Karpas-422 (cell line): ENCODE results near the gene OR5W2. TPM values are rescaled to one million over a fixed set of nuclear protein-coding genes. Genes with fewer than 3 reads are reported as not detected.
"Not testable (repeated sequence)": the region's sequence is repeated elsewhere in the genome, so short reads cannot be mapped to it uniquely, and the experiment has no call there.

Experiments used
- DNase-seq: peaks from one replicate; pipeline ENCODE4 v3.0.0-alpha.2; 2015
- H2AFZ ChIP-seq: fragments of 200-600 bp; sonication (generic); 2 replicates; pipeline ENCODE4 v1.6.1; 2014; ENCODE audit warnings: antibody characterized with exemption, low read length, mixed read lengths
- H3K27ac ChIP-seq: fragments of 200-600 bp; sonication (generic); 2 replicates; pipeline ENCODE4 v1.5.1; 2014; ENCODE audit warnings: mild to moderate bottlenecking, low read length, moderate library complexity
- H3K27me3 ChIP-seq: fragments of 200-600 bp; sonication (generic); 2 replicates; pipeline ENCODE4 v1.6.1; 2014; ENCODE audit warnings: low read length, mixed read lengths
- H3K36me3 ChIP-seq: fragments of 200-600 bp; sonication (generic); 2 replicates; pipeline ENCODE4 v1.6.1; 2014; ENCODE audit warnings: low read length, mixed read lengths; ENCODE audit not compliant: insufficient read depth
- H3K4me1 ChIP-seq: fragments of 200-600 bp; sonication (generic); 2 replicates; pipeline ENCODE4 v1.6.1; 2014; ENCODE audit warnings: mild to moderate bottlenecking, low read length, mixed read lengths
- H3K4me2 ChIP-seq: fragments of 200-600 bp; sonication (generic); 2 replicates; pipeline ENCODE4 v1.6.1; 2014; ENCODE audit warnings: low read length, low read depth, mild to moderate bottlenecking; ENCODE audit not compliant: poor library complexity, severe bottlenecking
- H3K4me3 ChIP-seq: fragments of 200-600 bp; sonication (generic); 2 replicates; pipeline ENCODE4 v1.5.1; 2014; ENCODE audit warnings: mild to moderate bottlenecking, antibody characterized with exemption, low read length, mixed read lengths
- H3K79me2 ChIP-seq: fragments of 200-600 bp; sonication (generic); 2 replicates; pipeline ENCODE4 v1.6.1; 2014; ENCODE audit warnings: mild to moderate bottlenecking, low read length, mixed read lengths
- H3K9ac ChIP-seq: fragments of 200-600 bp; sonication (generic); 2 replicates; pipeline ENCODE4 v1.6.0; 2014; ENCODE audit warnings: low read length
- H3K9me2 ChIP-seq: fragments of 200-600 bp; sonication (generic), shearing (Covaris generic); replicated peaks from 2 replicates; pipeline ENCODE4 v1.6.0; 2014; ENCODE audit warnings: mild to moderate bottlenecking, low read length, moderate library complexity; ENCODE audit not compliant: insufficient read depth
- H3K9me3 ChIP-seq: fragments of 300-700, 200-600 bp; sonication (generic); 2 replicates; pipeline ENCODE4 v1.6.1; 2014; ENCODE audit warnings: low read length, mixed read lengths
- H4K20me1 ChIP-seq: fragments of 200-600 bp; sonication (generic); 2 replicates; pipeline ENCODE4 v1.6.1; 2014; ENCODE audit warnings: mild to moderate bottlenecking, antibody characterized with exemption, low read length, low read depth; ENCODE audit not compliant: insufficient read depth
- small RNA-seq: library from RNA; depleted of rRNA; stranded (forward); fragments of <200 nt; gene quantifications from one replicate; pipeline ENCODE3, GENCODE V24; 2014
- total RNA-seq: library from RNA; depleted of rRNA; stranded (reverse); fragments of >200 nt; shearing (Covaris generic); gene quantifications from 2 replicates; pipeline ENCODE4 v1.2.3, GENCODE V29; 2014; ENCODE audit warnings: low replicate concordance; rRNA removed

Gene OR5W2
- total RNA-seq, 1 experiment from 2014 or later, result not detected

DNA sequence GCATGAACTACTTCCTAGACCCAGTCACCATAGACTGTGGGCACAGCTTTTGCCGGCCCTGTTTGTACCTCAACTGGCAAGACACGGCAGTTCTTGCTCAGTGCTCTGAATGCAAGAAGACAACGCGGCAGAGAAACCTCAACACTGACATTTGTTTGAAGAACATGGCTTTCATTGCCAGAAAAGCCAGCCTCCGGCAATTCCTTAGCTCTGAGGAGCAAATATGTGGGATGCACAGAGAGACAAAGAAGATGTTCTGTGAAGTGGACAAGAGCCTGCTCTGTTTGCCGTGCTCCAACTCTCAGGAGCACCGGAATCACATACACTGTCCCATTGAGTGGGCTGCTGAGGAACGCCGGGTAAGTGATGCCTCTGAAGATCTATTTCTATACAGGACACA lies 28.9 kb downstream of the OR5W2 start:
- H3K9ac ChIP-seq, H3K4me3 ChIP-seq, H3K9me2 ChIP-seq, H3K79me2 ChIP-seq, DNase-seq, H3K4me2 ChIP-seq, H3K27me3 ChIP-seq, H3K36me3 ChIP-seq, H3K27ac ChIP-seq, H2AFZ ChIP-seq, H4K20me1 ChIP-seq, H3K4me1 ChIP-seq, H3K9me3 ChIP-seq: not testable (repeated sequence)

DNA sequence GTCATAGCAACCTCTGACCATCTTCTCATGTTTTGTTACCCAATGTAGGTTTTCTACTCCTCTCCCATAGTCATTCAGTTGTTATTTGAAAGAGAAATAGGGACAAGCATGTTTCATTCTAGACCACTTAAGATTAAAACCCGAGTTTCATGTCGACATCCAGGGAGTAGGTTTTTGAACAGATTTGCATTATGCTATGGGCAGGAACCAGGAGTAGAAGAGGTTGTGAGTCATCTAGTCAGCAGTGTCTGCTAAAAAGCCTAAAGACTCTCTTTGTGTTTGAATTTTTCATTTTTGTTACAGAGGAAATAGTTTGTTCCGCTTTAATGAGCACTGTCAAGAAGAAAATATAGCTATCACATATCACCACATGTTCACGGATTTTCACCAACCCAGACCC lies 29.4 kb downstream of the OR5W2 start:
- not testable (repeated sequence) for H4K20me1 ChIP-seq, H3K4me1 ChIP-seq, H3K27ac ChIP-seq, H3K27me3 ChIP-seq, H3K9me2 ChIP-seq, H3K4me3 ChIP-seq, H3K79me2 ChIP-seq, H3K4me2 ChIP-seq, H3K9me3 ChIP-seq, H2AFZ ChIP-seq, H3K9ac ChIP-seq, H3K36me3 ChIP-seq, DNase-seq

DNA sequence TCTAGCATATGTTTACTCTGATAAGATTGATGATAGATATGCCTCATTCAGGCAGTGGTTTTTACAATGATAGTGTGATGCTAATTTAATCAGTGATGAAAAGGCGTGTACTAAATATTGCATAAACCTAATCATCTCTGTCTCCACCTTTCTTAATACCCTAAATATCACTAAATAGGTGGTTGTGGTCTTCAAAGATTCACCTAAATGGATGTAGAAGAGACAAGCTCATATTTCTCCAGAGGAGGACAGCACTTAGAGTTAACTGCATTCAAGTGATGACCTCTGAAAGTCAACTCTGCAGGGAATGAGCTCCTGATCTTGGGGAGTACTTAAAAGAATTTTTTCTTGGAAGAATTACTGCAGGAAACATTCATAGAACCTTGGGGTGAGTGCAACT lies 31.4 kb downstream of the OR5W2 start, which contains the start of gene TRIM51:
TSS of gene TRIM51 (plus strand) at position 301 of the 400 bp plus-strand sequence. CDS start 2,132 bp downstream, outside the sequence.
- not testable (repeated sequence) for H3K9ac ChIP-seq, H2AFZ ChIP-seq, H3K36me3 ChIP-seq, H3K9me3 ChIP-seq, DNase-seq, H4K20me1 ChIP-seq, H3K4me1 ChIP-seq, H3K79me2 ChIP-seq, H3K4me2 ChIP-seq, H3K27me3 ChIP-seq, H3K9me2 ChIP-seq, H3K4me3 ChIP-seq, H3K27ac ChIP-seq

- H3K79me2 ChIP-seq, H4K20me1 ChIP-seq, H2AFZ ChIP-seq, H3K4me1 ChIP-seq, H3K27ac ChIP-seq, H3K9ac ChIP-seq, H3K27me3 ChIP-seq, H3K4me2 ChIP-seq, DNase-seq, H3K9me2 ChIP-seq, H3K9me3 ChIP-seq, H3K36me3 ChIP-seq, H3K4me3 ChIP-seq: not testable (repeated sequence)
Observed at GRCh38 chr11:55873146-55873545, 41.2 kb downstream of the OR5W2 start.

GRCh38 chr11:55872731-55873130 lies 41.7 kb downstream of the OR5W2 start:
- H3K4me1 ChIP-seq, H3K9me3 ChIP-seq, H3K4me3 ChIP-seq, H4K20me1 ChIP-seq, DNase-seq, H3K9me2 ChIP-seq, H3K79me2 ChIP-seq, H3K27ac ChIP-seq, H3K36me3 ChIP-seq, H3K9ac ChIP-seq, H3K27me3 ChIP-seq, H2AFZ ChIP-seq, H3K4me2 ChIP-seq: not testable (repeated sequence)

DNA sequence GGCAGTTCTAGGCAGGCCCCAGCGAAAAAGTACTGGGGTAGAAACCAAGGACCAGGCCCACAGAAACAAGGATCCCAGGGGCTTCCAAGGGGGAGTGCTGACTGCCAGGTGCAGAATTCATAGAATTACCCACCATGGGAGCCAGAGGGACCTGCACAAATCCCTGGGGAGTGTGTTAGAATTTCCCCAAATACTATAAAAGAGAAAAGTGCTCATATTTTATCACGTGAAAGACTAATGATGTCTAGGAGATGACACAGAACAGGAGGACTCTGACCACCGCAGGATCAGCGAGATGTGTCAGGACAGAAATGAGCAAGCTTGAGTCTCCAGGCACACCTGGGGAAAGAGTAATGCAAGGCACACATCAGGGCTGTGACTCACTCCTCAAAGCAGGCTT lies 47.0 kb downstream of the OR5W2 start:
- H3K36me3 ChIP-seq, H3K9ac ChIP-seq, H3K4me3 ChIP-seq, H3K4me1 ChIP-seq, H3K27ac ChIP-seq, H4K20me1 ChIP-seq, H2AFZ ChIP-seq, H3K4me2 ChIP-seq, H3K9me3 ChIP-seq, H3K27me3 ChIP-seq, H3K9me2 ChIP-seq, H3K79me2 ChIP-seq, DNase-seq: not testable (repeated sequence)

Small RNA genes within 50 kb of the gene (small RNA-seq; reads per million reads assigned to genes)
- not detected for gene AC036111.3

Other genes with a start within 250 kb of the OR5W2 start
- gene OR5D13, start 141.1 kb downstream of the OR5W2 start, total RNA-seq, result not detected in 2 replicates
- gene OR5D14, start 119.0 kb downstream of the OR5W2 start, total RNA-seq, result not detected in 2 replicates
- gene OR5L1, start 103.2 kb downstream of the OR5W2 start, total RNA-seq, result not detected in 2 replicates
- gene OR5D18, start 95.0 kb downstream of the OR5W2 start, total RNA-seq, result not detected in 2 replicates
- not detected in 2 replicates for gene OR5L2, start 87.4 kb downstream of the OR5W2 start, total RNA-seq
- gene OR5D16, start 75.8 kb downstream of the OR5W2 start, total RNA-seq, result not detected in 2 replicates
- gene TRIM51, start 31.3 kb downstream of the OR5W2 start, total RNA-seq, result not detected in 2 replicates
- not detected in 2 replicates for gene OR5I1, start 21.8 kb upstream of the OR5W2 start, total RNA-seq
- gene OR10AG1, start 55.4 kb upstream of the OR5W2 start, total RNA-seq, result not detected in 2 replicates
- not detected in 2 replicates for gene OR5F1, start 80.0 kb upstream of the OR5W2 start, total RNA-seq
- not detected in 2 replicates for gene OR5AS1, start 113.1 kb upstream of the OR5W2 start, total RNA-seq
- gene OR8I2, start 178.7 kb upstream of the OR5W2 start, total RNA-seq, result not detected in 2 replicates
- not detected in 2 replicates for gene OR8H2, start 189.1 kb upstream of the OR5W2 start, total RNA-seq
- gene OR8H3, start 207.8 kb upstream of the OR5W2 start, total RNA-seq, result not detected in 2 replicates
- not detected in 2 replicates for gene OR8J3, start 225.6 kb upstream of the OR5W2 start, total RNA-seq
- not detected in 2 replicates for gene OR8K5, start 245.7 kb upstream of the OR5W2 start, total RNA-seq